H1 (cell line): ENCODE results near the gene DUSP2. TPM values are rescaled to one million over a fixed set of nuclear protein-coding genes. Genes with fewer than 3 reads are reported as not detected.
A peak's percentile ranks its signal among the peaks of the same experiment; 100 is the strongest.

ENCODE experiments used
- BACH1 ChIP-seq: IDR thresholded peaks from 2 replicates; pipeline ENCODE4 v1.6.1; 2012; ENCODE audit warnings: low read length, improper control_type of control experiment
- CBX5 ChIP-seq: fragments of 300-800, 300-1000 bp; sonication (generic); IDR thresholded peaks from 2 replicates; pipeline ENCODE4 v1.7.1; 2016; ENCODE audit warnings: antibody characterized with exemption, low read length, low read depth
- CEBPB ChIP-seq: IDR thresholded peaks from 2 replicates; pipeline ENCODE4 v1.6.1; 2012; ENCODE audit warnings: low read depth, low read length
- CHD2 ChIP-seq: IDR thresholded peaks from 2 replicates; pipeline ENCODE4 v1.6.1; 2012; ENCODE audit warnings: low read length, improper control_type of control experiment
- CTBP2 ChIP-seq: IDR thresholded peaks from 2 replicates; pipeline ENCODE4 v1.7.0; 2011; ENCODE audit warnings: borderline replicate concordance, mild to moderate bottlenecking, moderate library complexity, mixed read lengths, low read length; ENCODE audit not compliant: insufficient read depth, insufficient read length
- EGR1 ChIP-seq: IDR thresholded peaks from 2 replicates; pipeline ENCODE4 v1.6.1; 2011; ENCODE audit warnings: low read depth, low read length, borderline replicate concordance
- GABPA ChIP-seq: IDR thresholded peaks from 2 replicates; pipeline ENCODE4 v1.6.1; 2011; ENCODE audit warnings: mild to moderate bottlenecking, low read length, moderate library complexity, borderline replicate concordance; ENCODE audit not compliant: insufficient read depth
- HDAC2 ChIP-seq, 2 experiments: fragments of 300-600 bp in 1 of 2; sonication (generic) in 1 of 2; IDR thresholded peaks; 2 replicates each; pipeline ENCODE4 v1.6.1; 2011 to 2012; ENCODE audit warnings: low read depth in 2 of 2, low read length in 2 of 2, mild to moderate bottlenecking in 2 of 2, moderate library complexity in 2 of 2, borderline replicate concordance in 1 of 2, inconsistent platforms in 1 of 2
- HDAC6 ChIP-seq: IDR thresholded peaks from one replicate; pipeline ENCODE4 v1.7.1; 2012; ENCODE audit warnings: low read depth, mild to moderate bottlenecking, inconsistent platforms, low read length, moderate library complexity
- KDM4A ChIP-seq: IDR thresholded peaks from one replicate; pipeline ENCODE4 v1.7.1; 2012; ENCODE audit warnings: low read depth, mild to moderate bottlenecking, moderate library complexity, low read length, inconsistent platforms; ENCODE audit not compliant: severe bottlenecking
- NANOG ChIP-seq: IDR thresholded peaks from 2 replicates; pipeline ENCODE4 v1.6.1; 2011; ENCODE audit warnings: low read length, low read depth, mild to moderate bottlenecking, inconsistent platforms; ENCODE audit not compliant: insufficient read depth, poor library complexity, severe bottlenecking
- PHF8 ChIP-seq: fragments of 200-600 bp; sonication (generic); conservative IDR thresholded peaks from 2 replicates; pipeline ENCODE4 v1.7.1; 2012; ENCODE audit warnings: low read depth, mild to moderate bottlenecking, inconsistent platforms, low read length, moderate library complexity
- POLR2A ChIP-seq, 2 experiments: IDR thresholded peaks; 1 replicate in 1 of 2; 2 replicates in 1 of 2; pipeline ENCODE4 v1.6.1; 2011; ENCODE audit warnings: low read depth in 2 of 2, low read length in 2 of 2, mild to moderate bottlenecking in 2 of 2; ENCODE audit errors: control extremely low read depth in 1 of 2
- SIRT6 ChIP-seq: IDR thresholded peaks from one replicate; pipeline ENCODE4 v1.7.1; 2012; ENCODE audit warnings: low read length, inconsistent platforms
- SP4 ChIP-seq: IDR thresholded peaks from 2 replicates; pipeline ENCODE4 v1.6.1; 2012; ENCODE audit warnings: low read length, inconsistent platforms
- SRF ChIP-seq: IDR thresholded peaks from 2 replicates; pipeline ENCODE4 v1.6.1; 2011; ENCODE audit warnings: mild to moderate bottlenecking, low read depth, low read length, moderate library complexity
- SUZ12 ChIP-seq: fragments of 200-600 bp; sonication (generic); IDR thresholded peaks from 2 replicates; pipeline ENCODE4 v1.6.1; 2012; ENCODE audit warnings: mild to moderate bottlenecking, inconsistent platforms, low read length, moderate library complexity, mixed read lengths
- TAF1 ChIP-seq: IDR thresholded peaks from 2 replicates; pipeline ENCODE4 v1.6.1; 2011; ENCODE audit warnings: mild to moderate bottlenecking, low read depth, low read length
- TBP ChIP-seq: IDR thresholded peaks from 2 replicates; pipeline ENCODE4 v1.6.1; 2011; ENCODE audit warnings: low read depth, low read length, improper control_type of control experiment
- polyA plus RNA-seq, 7 experiments: library from polyadenylated mRNA; depleted of rRNA in 3 of 7; stranded (reverse) in 5 of 7; unstranded in 2 of 7; fragments of >200 nt in 5 of 7; fragments of 200-250 nt in 2 of 7; gene quantifications; 1 replicate in 5 of 7; 2 replicates in 1 of 7; 4 replicates in 1 of 7; pipeline versions ENCODE4 v1.2.1 to v1.2.3, GENCODE V29; 2011 to 2013; ENCODE audit warnings: missing spikeins in 2 of 7, mixed read lengths in 2 of 7
- total RNA-seq: library from RNA; stranded (reverse); fragmentation: NEBNext Ultra II Directional; extraction: Animal tissue kit (Norgen Biotek cat#: 25700); gene quantifications from 2 replicates; pipeline ENCODE4 v1.2.1, GENCODE V29; 2021
- TF ChIP-seq, protein P1 (sequence below): IDR thresholded peaks from 2 replicates; pipeline ENCODE4 v1.6.1; 2012; ENCODE audit warnings: inconsistent platforms
- TF ChIP-seq, protein P2 (sequence below): IDR thresholded peaks from 2 replicates; pipeline ENCODE4 v1.6.1; 2012; ENCODE audit warnings: inconsistent platforms
- TF ChIP-seq, protein P3 (sequence below): IDR thresholded peaks from 2 replicates; pipeline ENCODE4 v1.6.1; 2011; ENCODE audit warnings: low read length, improper control_type of control experiment

DUSP2 gene
- total and polyA plus RNA-seq, 2 of the 8 experiments (the other 6 are each of a cell fraction or from before 2014, with no cell fraction given), result 10.1 to 10.4 TPM

DNA sequence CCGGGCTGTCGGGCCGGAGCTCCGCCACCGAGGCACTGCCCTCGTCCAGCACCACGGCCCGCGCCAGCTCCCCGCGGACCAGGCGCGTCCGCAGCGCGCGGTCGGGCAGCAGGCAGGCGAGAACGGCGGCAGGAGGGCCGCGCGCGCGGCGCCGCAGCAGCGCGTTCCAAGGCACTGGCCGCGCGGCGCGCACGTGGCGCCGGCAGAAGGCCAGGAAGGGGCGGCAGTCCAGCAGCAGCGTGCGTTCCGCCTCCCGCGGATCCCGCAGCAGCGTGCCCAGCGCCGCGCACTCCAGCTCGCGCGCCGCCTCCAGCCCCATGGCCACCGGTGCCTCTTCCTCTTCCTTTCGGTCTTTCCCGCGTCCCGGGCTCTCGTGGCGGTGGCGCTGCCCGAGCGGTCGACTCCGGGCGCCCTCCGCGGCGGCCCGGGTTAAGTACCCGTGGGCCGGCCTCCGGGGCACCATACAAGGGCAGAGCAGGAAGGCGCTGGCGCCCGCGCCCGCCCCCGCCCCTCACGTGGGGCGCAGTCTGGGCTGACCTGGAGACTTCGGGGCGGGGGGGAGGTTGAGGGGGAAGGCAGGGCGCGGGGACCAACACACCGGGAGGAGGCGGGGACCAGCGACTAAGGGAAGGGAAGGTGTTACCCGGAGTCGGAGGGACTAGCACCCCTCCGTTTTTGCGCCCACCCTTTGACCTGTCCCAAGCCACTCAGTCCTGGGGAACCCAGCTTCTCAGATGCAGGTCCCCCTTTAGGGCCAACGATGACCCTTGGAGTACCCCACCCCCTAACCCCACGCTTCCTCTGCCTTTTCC lies at the start of gene DUSP2 (continued):
- TF ChIP-seq HDAC2 (IDR thresholded peaks at IDR 0.05; ENCODE audit: borderline replicate concordance in 1 of 2, low read depth in 2 of 2, low read length in 2 of 2) (peak in 1 of 2 experiments; percentile 62; a peak in 1 of 4 replicates), KDM4A (peak; percentile 76), CBX5 (no peak), EGR1 (no peak; the same call in 1 of the 2 replicates), PHF8 (peak; percentile 80), SP4 (no peak), HDAC6 (no peak), NANOG (no peak), BACH1 (0 out of 2 replicates have a peak, but pooled peaks have one; percentile 13), SIRT6 (no peak), SRF (peak; percentile 79), CTBP2 (peak; percentile 26), POLR2A (IDR thresholded peaks at IDR 0.05; ENCODE audit: control extremely low read depth in 1 of 2, low read depth in 2 of 2, low read length in 2 of 2) (peak in 1 of 2 experiments; percentile 73; a peak in 2 of 3 replicates), TBP (peak; percentile 73; the same call in 1 of the 2 replicates), SUZ12 (peak; percentile 46), CHD2 (no peak), CEBPB (no peak), TAF1 (peak; percentile 48; the same call in 1 of the 2 replicates), GABPA (0 out of 2 replicates have a peak, but pooled peaks have one; percentile 22)
- TF ChIP-seq, protein P1, sequence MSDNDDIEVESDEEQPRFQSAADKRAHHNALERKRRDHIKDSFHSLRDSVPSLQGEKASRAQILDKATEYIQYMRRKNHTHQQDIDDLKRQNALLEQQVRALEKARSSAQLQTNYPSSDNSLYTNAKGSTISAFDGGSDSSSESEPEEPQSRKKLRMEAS, result peak; percentile 95
- TF ChIP-seq, protein P2, sequence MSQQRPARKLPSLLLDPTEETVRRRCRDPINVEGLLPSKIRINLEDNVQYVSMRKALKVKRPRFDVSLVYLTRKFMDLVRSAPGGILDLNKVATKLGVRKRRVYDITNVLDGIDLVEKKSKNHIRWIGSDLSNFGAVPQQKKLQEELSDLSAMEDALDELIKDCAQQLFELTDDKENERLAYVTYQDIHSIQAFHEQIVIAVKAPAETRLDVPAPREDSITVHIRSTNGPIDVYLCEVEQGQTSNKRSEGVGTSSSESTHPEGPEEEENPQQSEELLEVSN, result peak; percentile 88
- TF ChIP-seq, protein P3, sequence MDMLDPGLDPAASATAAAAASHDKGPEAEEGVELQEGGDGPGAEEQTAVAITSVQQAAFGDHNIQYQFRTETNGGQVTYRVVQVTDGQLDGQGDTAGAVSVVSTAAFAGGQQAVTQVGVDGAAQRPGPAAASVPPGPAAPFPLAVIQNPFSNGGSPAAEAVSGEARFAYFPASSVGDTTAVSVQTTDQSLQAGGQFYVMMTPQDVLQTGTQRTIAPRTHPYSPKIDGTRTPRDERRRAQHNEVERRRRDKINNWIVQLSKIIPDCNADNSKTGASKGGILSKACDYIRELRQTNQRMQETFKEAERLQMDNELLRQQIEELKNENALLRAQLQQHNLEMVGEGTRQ, result no peak
